Stimulated activated CD4-positive, alpha-beta T cell treated with anti-CD3 and anti-CD28 coated beads, Interleukin-4, amount 100 ng/mL, for 24 hours (primary cell): Measurements from ENCODE around the gene ENDOV.
A peak's percentile ranks its signal among the peaks of the same experiment; 100 is the strongest.

Experiments
- DNase-seq: peaks from one replicate; pipeline ENCODE4 v3.0.0-alpha.2; 2020

ENDOV gene

GRCh38 chr17:80470603-80471002, 55.6 kb downstream of the ENDOV start:
- no peak for DNase-seq

GRCh38 chr17:80471922-80472321, 57.0 kb downstream of the ENDOV start:
- DNase-seq = no peak

DNA sequence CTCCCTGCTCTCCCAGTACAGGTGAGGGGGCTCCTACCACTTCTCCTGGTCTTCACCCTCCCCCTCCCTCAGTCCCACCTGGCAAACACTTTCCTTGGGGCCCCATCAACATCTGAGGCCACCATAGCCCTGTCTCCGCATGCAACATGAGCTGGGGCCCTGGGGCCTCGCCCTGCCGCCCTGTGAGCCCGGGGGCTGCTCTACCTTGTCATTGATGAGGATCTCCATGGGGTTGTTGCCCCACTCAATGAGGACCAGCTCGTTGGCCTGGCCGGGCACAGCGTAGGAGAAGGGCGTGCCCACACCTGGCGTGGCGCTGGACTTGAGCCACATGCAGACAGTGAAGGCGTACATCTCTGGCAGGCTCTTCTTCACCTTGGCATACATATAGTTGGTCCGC, 58.0 kb downstream of the ENDOV start:
- no peak for DNase-seq

DNA sequence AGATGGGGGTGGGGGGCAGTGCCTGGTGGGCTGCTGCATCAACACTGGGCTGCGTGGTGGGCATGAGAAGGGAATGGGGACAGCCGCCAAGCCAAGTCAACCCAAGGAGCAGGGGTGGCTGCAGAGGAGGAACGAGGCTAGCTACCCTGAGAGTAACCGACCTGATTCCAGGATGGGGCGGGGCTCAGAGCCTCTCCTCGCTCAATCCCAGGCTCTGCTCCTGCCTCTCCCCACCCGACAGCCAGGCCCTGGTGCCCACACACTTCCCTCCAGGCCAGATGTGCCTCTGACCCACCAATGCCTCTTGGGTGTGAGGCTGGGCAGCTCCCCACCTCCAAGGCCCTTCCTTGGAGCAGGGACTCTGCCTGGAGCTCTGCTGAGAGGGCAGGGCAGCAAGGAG, 58.7 kb downstream of the ENDOV start:
- no peak for DNase-seq

DNA sequence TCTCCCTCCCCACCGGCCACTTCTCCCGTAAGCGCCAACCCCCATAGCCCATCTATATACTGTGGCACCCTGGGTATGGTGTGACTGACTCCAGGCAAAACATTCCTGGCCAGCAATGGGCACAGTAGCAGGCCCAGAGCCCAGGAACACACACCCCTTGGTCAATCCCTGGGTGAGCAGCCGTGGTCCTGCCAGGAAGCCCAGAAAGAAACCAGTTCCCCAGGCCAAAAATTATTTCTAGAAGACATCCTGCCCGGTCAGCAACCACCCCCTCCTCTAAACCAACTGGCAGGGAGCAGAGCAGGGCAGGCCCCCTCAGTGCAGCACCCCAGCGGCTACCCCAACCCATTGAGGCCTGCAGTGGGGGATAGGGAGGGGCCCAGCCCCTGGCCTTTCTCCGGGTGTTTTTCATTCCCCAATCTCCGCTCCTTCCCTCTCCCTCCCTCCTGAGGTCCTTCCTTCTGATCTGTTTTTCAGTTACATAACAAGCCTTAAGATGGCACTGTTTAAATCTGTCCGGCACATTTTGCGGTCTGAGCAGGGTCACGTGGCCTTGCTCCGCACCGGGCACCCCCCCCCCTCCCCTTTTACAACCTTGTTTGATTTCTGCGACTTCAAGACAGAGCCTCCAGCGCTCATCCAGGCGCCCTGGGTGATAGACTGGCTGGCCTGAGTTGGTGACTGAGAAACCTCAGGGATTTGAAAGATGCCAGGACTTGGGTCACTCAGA, 59.4 kb downstream of the ENDOV start:
- no peak for DNase-seq

- DNase-seq = no peak
Observed at GRCh38 chr17:80474961-80475909, 60.3 kb downstream of the ENDOV start.

DNA sequence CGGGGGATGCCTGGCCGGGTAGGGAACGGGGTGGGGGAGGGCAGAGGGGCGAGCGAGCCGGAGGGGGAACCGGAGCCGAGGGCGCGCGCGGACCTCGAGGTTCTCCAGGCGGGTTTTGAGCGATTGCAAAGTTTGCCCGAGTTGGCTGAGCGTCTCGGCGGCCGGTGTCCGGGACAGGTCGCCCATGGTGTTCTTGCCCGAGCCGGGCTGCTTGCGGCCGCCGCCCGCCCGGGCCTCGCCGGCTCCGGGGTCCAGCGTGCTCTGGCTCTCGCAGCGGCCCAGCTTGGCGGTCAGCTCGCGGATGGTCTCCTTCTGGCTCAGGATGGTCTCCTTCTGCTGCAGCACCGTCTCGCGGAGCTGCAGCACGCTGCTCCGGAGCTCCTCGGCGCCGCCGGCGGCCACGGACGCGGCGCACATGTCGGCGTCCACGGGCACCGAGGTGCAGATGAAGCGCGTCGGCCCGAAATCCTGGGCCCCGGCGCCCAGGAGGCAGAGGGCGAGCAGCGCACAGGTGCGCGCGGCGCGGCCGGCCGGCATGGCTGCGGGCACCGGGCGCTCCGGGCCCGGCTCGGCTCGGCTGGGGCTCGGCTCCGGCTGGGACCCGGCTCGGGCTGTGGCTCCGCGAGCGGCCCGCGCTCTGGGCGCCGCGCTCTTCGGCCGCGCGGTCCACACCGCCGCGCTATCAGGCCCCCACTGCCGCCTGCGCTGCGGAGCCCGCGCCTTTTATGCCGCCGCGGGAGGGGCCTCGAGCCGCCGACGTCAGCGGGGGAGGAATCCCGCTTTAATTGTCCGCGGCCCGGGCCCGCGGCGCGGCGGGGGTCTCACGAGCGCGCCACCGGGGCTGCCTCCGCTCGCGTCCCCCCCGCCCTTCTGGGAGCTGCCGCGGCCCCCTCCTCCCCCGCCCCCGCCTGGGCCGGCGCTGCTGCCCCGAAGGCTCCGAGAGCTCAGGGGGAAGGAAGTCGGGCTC, 61.2 kb downstream of the ENDOV start, which contains the start of gene NPTX1:
NPTX1 (minus strand) TSS at position 698 of the 967 bp plus-strand sequence; CDS start at position 537, 161 bp downstream.
- DNase-seq = no peak

DNA sequence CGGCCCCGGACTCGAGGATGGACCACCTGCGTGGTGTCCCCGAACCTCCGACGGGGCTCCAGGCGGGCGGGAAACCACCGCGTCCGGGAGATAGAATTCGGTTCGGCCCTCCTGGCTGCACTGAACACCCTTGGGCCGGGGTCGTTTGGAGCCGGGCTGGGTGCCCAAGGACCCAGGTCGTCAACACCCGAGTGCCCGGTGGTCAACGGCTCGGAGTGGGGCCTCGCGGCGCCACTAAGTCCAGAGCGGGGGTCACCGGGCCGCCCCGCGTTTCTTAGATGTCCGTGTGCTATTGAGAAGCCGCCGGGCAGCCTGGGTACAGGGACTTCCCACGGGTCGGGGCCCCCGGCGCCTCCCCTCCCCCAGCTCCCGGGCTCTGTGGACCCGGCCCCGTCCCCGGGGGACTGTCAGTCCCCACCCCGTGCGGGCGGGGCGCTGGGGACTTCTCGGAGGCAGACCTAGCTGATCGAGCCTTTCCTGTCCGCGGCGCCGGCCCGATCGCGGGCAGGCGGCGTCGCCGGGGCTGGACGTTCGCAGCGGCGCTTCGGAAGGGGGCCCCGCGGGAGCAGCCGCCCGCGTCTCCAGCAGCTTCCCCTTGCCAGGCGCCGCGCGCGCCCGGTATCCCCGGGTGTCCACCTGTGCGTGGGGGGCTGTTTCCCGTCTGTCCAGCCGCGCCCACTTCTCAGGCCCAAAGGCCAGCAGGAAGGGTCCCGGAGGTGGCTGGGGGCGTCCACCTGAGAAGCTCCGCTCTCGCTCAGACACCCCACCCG, 62.1 kb downstream of the ENDOV start:
- DNase-seq = no peak

DNA sequence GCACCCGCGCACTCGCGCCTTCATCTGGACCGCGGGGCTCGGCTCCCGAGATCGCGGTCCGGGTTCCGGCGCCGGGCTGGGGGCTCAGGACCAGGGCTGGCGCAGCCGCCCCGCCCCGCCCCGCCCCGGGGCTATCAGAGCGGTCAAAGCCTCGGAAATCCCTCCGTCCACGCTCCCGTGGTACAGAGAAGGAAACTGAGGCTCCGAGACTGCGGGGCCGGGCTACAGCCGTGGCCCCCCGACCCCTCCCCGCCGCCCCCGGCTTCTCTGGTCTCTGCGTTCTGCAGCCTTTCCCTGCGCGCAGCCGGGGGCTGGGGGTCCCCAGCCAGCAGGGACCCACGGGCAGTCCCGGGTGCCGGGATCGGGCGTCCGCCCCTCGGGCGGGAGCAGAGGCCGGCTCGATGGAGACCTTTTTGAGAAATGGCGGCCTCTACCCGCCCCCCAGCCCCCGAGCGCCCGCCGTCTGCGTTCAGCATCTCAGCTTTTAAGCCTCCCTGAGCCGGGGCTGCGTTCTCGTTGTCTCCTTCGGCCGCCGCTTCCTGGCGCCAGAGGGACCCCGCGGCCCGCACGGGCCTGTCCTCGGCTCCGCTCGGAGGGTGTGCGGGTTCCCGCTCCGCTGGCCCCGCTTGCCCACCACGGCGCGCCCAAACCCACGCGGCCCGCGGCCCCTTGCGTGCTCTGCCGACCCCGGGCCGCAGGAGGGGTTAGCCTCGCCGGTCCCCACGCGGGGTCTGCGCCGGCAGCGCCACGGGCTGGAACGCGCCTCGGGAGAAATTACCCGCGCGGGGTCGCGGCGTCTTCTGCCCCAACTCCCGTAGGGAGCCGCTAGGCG, 62.9 kb downstream of the ENDOV start:
- DNase-seq = peak; percentile 39

DNA sequence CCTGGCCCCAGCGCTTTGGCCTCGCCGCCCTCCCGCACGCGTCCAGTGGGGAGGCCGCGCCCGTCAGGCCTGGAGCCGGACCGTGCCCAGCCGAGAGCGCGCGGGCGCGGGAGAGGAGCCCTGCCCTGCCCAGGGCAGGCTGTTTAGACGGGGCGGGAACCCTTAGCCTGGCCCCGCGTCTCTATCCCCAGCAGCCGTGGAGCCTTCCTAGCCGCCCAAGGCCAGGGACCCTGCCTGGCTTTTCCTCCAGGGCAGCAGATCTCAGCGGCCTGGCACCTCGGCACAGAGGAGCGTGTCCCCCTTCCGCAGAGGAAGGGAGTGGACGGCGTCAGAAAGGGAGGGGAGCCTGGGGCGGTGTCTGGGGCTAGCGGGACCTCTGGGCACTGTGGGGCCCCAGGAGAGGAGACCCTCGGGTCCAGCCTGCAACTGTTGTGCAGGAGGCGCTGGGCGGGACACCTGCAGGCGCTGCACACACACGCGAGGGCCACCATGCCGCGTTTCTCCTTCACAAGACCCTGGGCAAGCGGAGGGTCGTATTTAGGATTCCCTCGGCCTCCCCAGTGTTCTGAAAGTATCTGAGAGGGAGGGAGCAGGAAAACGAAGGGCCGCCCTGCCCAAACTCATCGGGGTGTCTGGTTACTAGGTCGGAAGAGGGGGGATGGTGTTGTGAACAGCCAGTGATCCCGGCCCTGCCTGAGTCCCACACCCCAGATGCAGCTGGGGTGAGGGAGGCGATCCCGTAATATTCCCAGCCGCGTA, 63.7 kb downstream of the ENDOV start:
- no peak for DNase-seq

GRCh38 chr17:80479246-80479566, 64.2 kb downstream of the ENDOV start:
- DNase-seq = no peak

- DNase-seq = no peak
Observed at GRCh38 chr17:80480248-80480647, 65.3 kb downstream of the ENDOV start.

GRCh38 chr17:80481284-80482057, 66.5 kb downstream of the ENDOV start:
- DNase-seq = no peak

- no peak for DNase-seq
Observed at GRCh38 chr17:80482058-80482318, 67.0 kb downstream of the ENDOV start.

DNA sequence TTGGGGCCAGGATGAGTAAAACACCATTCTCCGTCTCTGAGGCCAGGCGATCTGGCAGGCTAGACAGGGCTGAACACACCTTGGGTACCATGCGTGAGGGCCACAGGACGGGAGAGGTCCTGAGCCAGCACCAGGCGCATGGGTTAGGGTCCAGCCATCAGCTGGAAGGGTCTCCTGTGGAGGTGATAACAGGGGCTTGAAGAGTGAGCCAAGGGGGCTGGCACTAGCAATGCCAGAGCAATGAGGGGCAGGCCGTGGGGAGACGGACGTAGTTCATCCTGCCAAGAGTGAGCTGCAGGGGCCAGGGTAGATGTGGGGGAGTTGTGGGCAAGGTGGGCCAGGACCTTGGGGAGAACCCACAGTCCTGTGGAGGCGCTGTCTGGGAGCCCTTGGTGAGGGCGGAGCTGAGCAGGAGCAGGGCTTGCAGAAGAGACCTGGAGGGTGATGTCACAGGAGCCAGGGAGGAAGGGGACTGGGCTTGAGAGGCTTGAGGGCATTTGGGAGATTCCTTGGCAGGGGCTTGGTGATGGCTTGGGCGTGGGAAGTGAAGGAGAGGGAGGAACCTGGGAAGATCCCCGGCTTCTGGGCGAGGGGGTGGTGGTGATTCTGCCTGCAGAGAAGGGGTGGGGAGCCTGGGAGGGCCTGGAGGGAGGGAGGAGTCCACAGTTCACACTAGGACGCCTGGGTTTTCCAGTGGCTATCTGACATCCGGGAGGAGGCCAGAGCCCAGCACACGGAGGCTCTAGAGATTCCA, 67.8 kb downstream of the ENDOV start:
- no peak for DNase-seq

DNA sequence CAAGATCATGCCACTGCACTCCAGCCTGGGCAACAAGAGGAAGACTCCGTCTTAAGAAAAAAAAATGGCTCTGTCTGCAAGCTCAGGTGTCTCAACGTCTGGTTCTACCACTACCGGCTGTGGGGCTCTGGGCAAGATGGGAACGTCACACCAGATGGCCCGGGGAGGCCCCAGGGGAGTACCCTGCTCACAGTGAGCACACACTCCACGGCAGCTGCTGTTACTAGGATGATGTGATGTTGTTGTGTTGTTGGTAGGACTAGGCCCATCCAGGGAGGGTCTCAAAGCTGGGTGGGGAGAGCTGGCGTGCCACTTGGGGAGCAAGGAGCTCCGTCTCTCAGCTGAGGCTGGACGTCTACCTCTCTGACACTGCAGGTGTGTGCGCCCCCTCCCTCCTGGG, 70.9 kb downstream of the ENDOV start:
- DNase-seq = no peak

DNA sequence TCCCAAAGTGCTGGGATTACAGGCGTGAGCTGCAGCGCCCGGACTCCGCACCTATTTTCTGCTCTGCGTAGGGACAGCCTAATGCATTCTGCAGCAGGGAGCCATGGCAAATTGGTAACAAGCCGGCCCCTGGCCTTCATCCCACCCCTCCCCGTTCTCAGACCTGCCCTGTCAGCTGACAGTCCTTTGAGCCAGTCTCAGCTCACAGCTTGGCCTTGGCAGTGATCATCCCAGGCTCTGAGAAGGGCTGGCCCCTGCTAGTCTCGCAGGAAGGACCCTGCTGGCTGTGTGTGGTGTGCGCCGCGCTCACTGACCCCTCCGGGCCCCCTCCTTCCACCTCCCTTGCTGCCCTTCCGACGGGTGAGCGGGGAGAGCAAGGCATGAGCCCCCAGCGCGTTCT, 71.7 kb downstream of the ENDOV start:
- DNase-seq = no peak

DNA sequence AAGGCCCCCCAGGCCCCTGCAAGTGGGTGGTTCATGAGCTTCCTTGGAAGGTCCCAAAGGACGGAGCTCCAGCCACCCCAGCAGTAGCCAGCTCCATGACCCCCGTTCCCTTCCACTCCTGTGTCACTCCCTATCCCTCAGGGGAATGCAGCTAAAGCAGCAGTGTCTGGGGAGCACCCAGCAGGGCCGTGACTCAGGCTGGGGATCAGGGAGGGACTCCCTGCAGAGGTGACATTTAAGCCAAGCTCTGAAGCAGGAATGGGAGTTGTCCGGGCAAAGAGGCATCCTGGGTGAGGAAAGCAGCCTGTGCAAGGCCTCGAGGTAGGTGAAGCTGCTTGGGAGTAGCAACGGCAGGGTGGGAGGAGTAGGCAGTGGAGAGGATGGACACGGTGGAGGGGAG, 72.5 kb downstream of the ENDOV start:
- no peak for DNase-seq
